DOHH2 (cell line): ENCODE results near the gene TM7SF3.

ENCODE experiments used
- H3F3A ChIP-seq: fragments of 200-600 bp; sonication (generic), shearing (Covaris generic); 2 replicates; pipeline ENCODE4 v1.6.0; 2016; ENCODE audit warnings: antibody characterized with exemption, mild to moderate bottlenecking; ENCODE audit not compliant: control insufficient read depth, insufficient read depth
- H3K27ac ChIP-seq: fragments of 200-600 bp; sonication (generic); 2 replicates; pipeline ENCODE4 v1.5.1; 2014; ENCODE audit warnings: low read depth, mild to moderate bottlenecking, low read length, moderate library complexity
- H3K27me3 ChIP-seq: fragments of 200-600 bp; sonication (generic); 2 replicates; pipeline ENCODE4 v1.6.1; 2014; ENCODE audit warnings: mild to moderate bottlenecking, low read length, mixed read lengths; ENCODE audit not compliant: control insufficient read depth
- H3K36me3 ChIP-seq: fragments of 200-600 bp; sonication (generic); 2 replicates; pipeline ENCODE4 v1.6.1; 2014; ENCODE audit warnings: mild to moderate bottlenecking, low read length, moderate library complexity, mixed read lengths; ENCODE audit not compliant: control insufficient read depth
- H3K4me1 ChIP-seq: fragments of 200-600 bp; sonication (generic); 2 replicates; pipeline ENCODE4 v1.6.1; 2014; ENCODE audit warnings: mild to moderate bottlenecking, low read length, mixed read lengths; ENCODE audit not compliant: control insufficient read depth
- H3K4me2 ChIP-seq: fragments of 200-600 bp; sonication (generic); 2 replicates; pipeline ENCODE4 v1.6.0; 2014; ENCODE audit warnings: mild to moderate bottlenecking, low read length, moderate library complexity
- H3K4me3 ChIP-seq: fragments of 200-600 bp; sonication (generic); 2 replicates; pipeline ENCODE4 v1.5.1; 2014; ENCODE audit warnings: mild to moderate bottlenecking, low read length, mixed read lengths
- H3K79me2 ChIP-seq: fragments of 200-600 bp; sonication (generic); 2 replicates; pipeline ENCODE4 v1.6.1; 2014; ENCODE audit warnings: mild to moderate bottlenecking, low read length, mixed read lengths; ENCODE audit not compliant: control insufficient read depth
- H3K9me2 ChIP-seq: fragments of 200-600 bp; sonication (generic); replicated peaks from 2 replicates; pipeline ENCODE4 v1.6.1; 2014; ENCODE audit warnings: mild to moderate bottlenecking, low read length, mixed read lengths; ENCODE audit not compliant: control insufficient read depth
- H3K9me3 ChIP-seq: fragments of 200-600 bp; sonication (generic); 2 replicates; pipeline ENCODE4 v1.6.1; 2014; ENCODE audit warnings: antibody characterized with exemption, low read length, mixed read lengths; ENCODE audit not compliant: control insufficient read depth, insufficient read depth
- H4K20me1 ChIP-seq: fragments of 200-600 bp; sonication (generic); 2 replicates; pipeline ENCODE4 v1.6.0; 2014; ENCODE audit warnings: low read depth, mild to moderate bottlenecking, antibody characterized with exemption, low read length, moderate library complexity; ENCODE audit not compliant: control insufficient read depth, insufficient read depth
- CTCF ChIP-seq: fragments of 200-600 bp; sonication (generic); IDR thresholded peaks from one replicate; pipeline ENCODE4 v1.5.1; 2014; ENCODE audit warnings: antibody characterized with exemption, mild to moderate bottlenecking, low read depth, low read length; ENCODE audit not compliant: poor library complexity, severe bottlenecking
- EZH2phosphoT487 ChIP-seq: fragments of 200-600 bp; sonication (generic); IDR thresholded peaks from 2 replicates; pipeline ENCODE4 v1.6.1; 2017; ENCODE audit warnings: borderline replicate concordance, mild to moderate bottlenecking, antibody characterized with exemption, low read length, moderate library complexity, mixed read lengths

Gene TM7SF3

GRCh38 chr12:26989873-26990272, 24.3 kb downstream of the TM7SF3 start:
- H3K9me2 ChIP-seq, result no peaks in the 10 kb centered on the region
- peaks cover 4% of the 10 kb centered on the region for H3K36me3 ChIP-seq
- H3K9me3 ChIP-seq, result no peaks in the 10 kb centered on the region
- no peak overlapping the region for H3K27ac ChIP-seq
- H3K27me3 ChIP-seq, result no peaks in the 10 kb centered on the region
- no peak overlapping the region for H3K4me2 ChIP-seq
- no peaks in the 10 kb centered on the region for H4K20me1 ChIP-seq
- no peaks in the 10 kb centered on the region for H3F3A ChIP-seq
- H3K79me2 ChIP-seq, result no peaks in the 10 kb centered on the region
- H3K4me1 ChIP-seq, result peaks cover 4% of the 10 kb centered on the region; the same call in 1 of the 2 replicates
- H3K4me3 ChIP-seq, result no peak overlapping the region
- no peak for TF ChIP-seq CTCF
- TF ChIP-seq EZH2phosphoT487, result no peak

GRCh38 chr12:26988703-26989102, 25.5 kb downstream of the TM7SF3 start:
- Histone ChIP-seq H3K4me2 (no peak overlapping the region), H3K9me2 (no peaks in the 10 kb centered on the region), H3K4me1 (peaks cover 4% of the 10 kb centered on the region; the same call in 1 of the 2 replicates), H4K20me1 (no peaks in the 10 kb centered on the region), H3K36me3 (peaks cover 4% of the 10 kb centered on the region), H3K79me2 (no peaks in the 10 kb centered on the region), H3K9me3 (no peaks in the 10 kb centered on the region), H3K27me3 (no peaks in the 10 kb centered on the region), H3F3A (no peaks in the 10 kb centered on the region), H3K4me3 (no peak overlapping the region), H3K27ac (no peak overlapping the region)
- no peak for TF ChIP-seq EZH2phosphoT487
- TF ChIP-seq CTCF, result no peak

- Histone ChIP-seq H3K9me2 (no peaks in the 10 kb centered on the region), H3K4me1 (peaks cover 4% of the 10 kb centered on the region; the same call in 1 of the 2 replicates), H3K4me3 (no peak overlapping the region), H3K4me2 (no peak overlapping the region), H3K27me3 (no peaks in the 10 kb centered on the region), H3K9me3 (no peaks in the 10 kb centered on the region), H3K79me2 (no peaks in the 10 kb centered on the region), H4K20me1 (no peaks in the 10 kb centered on the region), H3K27ac (no peak overlapping the region), H3F3A (no peaks in the 10 kb centered on the region), H3K36me3 (peaks cover 4% of the 10 kb centered on the region)
- no peak for TF ChIP-seq CTCF
- TF ChIP-seq EZH2phosphoT487, result no peak
Measured at GRCh38 chr12:26987634-26988424, 26.4 kb downstream of the TM7SF3 start.
